Fibroblast of mammary gland (primary cell): Measurements from ENCODE around the gene ZNF576.
"Not testable (repeated sequence)": the region's sequence is repeated elsewhere in the genome, so short reads cannot be mapped to it uniquely, and the experiment has no call there.

Experiments used
- DNase-seq: peaks from one replicate; pipeline ENCODE4 v3.0.0-alpha.2; 2010; ENCODE audit warnings: low read depth
- H3K4me3 ChIP-seq: 2 replicates; pipeline ENCODE4 v1.5.1; 2011; ENCODE audit warnings: low read depth, mild to moderate bottlenecking, low read length, moderate library complexity; ENCODE audit not compliant: control insufficient read depth
- TF ChIP-seq, protein P1 (sequence below): conservative IDR thresholded peaks from 2 replicates; pipeline ENCODE4 v1.5.1; 2011; ENCODE audit warnings: low read depth, low read length, inconsistent platforms; ENCODE audit not compliant: control insufficient read depth, insufficient read depth

Gene ZNF576

DNA sequence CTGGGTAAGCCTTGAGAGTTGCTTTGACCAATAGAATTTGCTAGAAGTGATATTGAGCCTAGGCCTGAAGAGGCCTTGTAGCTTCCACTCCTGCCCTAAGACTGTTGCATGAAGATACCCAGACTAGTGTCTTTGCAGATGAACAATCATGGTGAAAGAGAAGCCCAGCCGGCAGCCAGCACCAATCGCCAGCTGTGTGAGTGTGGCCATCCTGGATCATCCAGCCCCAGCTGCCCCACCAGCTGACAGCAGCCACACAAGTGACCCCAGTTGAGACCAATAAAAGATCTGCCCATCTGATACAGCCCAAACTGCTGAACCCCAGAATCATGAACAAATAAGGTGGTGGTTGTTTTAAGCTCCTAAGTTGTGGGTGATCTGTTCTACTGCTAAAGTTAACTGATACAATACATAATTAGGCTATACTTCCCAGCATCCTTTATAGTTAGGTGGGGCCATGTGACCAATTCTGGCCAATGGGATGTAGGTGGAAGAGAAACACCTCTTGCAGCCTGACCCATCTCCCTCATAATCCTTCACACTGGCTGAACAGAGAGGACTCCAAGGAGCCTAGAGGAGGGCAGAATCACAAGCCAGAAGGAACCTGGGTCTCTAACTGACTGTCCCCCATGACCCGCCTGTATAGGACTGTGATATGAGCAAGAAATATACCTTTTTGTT is 32.4 kb downstream of the ZNF576 start:
- TF ChIP-seq, protein P1, sequence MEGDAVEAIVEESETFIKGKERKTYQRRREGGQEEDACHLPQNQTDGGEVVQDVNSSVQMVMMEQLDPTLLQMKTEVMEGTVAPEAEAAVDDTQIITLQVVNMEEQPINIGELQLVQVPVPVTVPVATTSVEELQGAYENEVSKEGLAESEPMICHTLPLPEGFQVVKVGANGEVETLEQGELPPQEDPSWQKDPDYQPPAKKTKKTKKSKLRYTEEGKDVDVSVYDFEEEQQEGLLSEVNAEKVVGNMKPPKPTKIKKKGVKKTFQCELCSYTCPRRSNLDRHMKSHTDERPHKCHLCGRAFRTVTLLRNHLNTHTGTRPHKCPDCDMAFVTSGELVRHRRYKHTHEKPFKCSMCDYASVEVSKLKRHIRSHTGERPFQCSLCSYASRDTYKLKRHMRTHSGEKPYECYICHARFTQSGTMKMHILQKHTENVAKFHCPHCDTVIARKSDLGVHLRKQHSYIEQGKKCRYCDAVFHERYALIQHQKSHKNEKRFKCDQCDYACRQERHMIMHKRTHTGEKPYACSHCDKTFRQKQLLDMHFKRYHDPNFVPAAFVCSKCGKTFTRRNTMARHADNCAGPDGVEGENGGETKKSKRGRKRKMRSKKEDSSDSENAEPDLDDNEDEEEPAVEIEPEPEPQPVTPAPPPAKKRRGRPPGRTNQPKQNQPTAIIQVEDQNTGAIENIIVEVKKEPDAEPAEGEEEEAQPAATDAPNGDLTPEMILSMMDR = no peak
- no peak for DNase-seq
- H3K4me3 ChIP-seq = no peak overlapping the region

DNA sequence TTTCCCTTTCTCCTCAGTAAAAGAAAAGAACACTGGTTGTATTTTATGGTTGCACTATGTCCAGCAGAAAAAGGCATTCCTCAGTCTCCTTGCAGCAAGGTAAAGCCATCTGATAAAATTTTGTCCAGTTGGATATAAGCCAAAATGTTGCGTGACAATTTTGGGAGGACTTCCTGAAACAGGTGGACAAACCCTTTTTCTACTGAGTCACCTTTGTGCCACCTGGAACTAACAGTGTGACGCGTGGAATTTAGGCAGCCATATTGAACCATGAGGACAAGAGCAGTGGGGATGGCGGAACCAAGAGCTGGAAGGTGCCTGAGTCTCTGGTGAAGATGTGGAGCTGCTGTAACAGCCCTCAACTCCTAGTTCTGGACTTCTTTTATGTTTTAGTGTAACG is 35.1 kb downstream of the ZNF576 start:
- no peak overlapping the region for H3K4me3 ChIP-seq
- no peak for DNase-seq
- TF ChIP-seq, protein P1 = no peak

DNA sequence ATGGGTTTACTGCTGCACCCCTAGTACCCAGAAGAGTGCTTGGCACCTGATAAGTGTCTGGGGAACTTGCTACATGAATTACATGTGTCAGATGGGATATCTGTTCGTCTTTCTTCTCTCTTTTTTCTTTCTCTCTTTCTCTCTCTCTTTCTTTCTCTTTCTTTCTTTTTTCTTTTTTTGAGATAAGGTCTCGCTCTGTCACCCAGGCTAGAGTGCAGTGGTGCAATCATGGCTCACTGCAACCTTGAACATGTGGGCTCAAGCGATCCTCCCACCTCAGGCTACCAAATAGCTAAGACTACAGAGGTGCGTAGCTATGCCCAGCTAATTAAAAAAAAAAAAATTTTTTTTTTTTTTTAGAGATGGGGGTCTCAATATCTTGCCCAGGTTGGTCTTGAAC is 37.1 kb downstream of the ZNF576 start:
- DNase-seq = no peak
- no peak overlapping the region for H3K4me3 ChIP-seq
- TF ChIP-seq, protein P1 = no peak

DNA sequence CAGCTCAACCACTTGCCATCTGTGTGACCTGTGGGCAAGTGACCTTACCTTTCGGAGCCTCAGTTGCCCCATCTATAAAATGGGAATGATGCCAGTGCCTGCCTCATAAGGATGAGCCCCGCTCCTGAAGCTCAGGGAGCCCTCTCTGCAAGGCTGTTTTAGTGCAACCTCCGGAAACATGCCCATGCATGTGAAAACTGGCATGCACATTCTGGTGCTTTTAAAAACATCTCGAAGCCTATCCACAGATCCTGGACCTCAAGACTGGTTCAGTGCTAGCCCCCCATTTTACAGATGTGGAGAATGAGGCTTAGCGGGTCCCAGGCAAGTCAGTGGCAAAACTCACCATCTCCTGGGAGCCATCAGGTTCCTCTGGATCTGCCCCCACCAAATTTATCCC is 37.7 kb downstream of the ZNF576 start:
- H3K4me3 ChIP-seq = no peak overlapping the region
- DNase-seq = no peak
- TF ChIP-seq, protein P1 = no peak

DNA sequence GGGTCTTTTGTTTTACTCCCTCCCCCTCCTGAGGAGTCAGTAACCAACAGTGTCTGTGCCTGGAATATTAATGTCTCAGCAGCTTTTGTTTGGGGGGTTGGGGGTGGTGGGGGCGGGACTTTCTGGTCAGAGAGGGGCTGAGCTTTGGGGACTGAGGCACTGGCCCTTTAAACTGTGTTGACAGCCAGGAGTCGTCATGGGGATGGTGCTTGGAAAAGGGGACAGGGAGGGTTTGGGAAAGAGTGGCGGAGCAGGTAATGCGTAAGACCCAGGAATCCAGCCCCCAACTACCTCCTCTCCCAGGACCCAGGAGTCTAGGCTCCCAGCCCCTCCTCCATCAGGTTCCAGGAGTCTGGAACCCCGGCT is 38.1 kb downstream of the ZNF576 start:
- TF ChIP-seq, protein P1 = no peak
- H3K4me3 ChIP-seq = no peak overlapping the region
- no peak for DNase-seq

DNA sequence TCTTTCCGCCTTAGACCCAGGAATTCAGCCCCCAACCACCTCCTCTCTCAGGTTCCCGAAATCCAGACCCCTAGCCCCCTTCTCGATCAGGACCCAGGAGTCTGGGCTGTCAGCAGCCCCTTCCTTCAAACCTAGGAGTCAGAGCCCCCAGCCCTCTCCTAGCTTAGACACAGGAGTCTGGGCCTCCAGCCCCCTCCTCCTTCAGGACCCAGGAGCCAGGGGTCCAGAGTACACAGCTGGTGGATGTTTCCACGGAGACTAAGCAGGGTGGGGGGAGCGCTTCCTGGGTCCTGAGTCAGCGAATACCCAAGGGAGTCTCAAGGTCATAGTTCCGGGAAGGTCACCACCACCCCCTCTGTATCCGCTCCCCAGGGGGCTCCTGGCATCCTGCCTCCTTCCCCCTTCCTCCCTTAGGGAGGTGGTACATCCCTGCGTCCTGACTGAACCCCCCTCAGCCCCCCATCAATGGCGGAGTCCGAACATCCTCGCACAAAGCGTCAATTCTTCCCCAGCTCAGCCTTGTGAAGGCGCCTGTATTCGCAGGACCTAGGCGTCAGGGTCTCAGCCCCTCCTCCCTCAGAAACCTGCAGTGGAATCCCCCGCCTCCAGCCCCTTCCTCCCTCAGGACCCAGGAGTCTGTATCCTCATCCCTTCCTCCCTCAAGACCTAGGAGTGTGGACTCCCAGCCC is 38.6 kb downstream of the ZNF576 start:
- H3K4me3 ChIP-seq = no peak overlapping the region

DNA sequence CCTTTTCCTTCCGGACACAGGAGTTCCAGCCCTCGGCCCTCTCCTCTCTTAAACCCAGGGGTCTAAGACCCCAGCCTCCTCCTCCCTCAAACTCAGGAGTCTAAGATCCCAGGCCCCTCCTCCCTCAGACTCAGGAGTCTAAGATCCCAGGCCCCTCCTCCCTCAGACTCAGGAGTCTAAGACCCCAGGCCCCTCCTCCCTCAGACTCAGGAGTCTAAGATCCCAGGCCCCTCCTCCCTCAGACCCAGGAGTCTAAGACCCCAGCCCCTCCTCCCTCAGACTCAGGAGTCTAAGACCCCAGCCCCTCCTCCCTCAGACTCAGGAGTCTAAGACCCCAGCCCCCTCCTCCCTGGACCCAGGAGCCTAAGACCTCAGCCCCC is 39.2 kb downstream of the ZNF576 start:
- DNase-seq, H3K4me3 ChIP-seq: not testable (repeated sequence)

More for the DNA sequence above, 38.6 kb downstream of the ZNF576 start:
- DNase-seq = peak; percentile 47
- TF ChIP-seq, protein P1 = no peak
